Gastrocnemius medialis (tissue), 4 donors: ENCODE data around the gene ME3.

Experiments used
- POLR2A ChIP-seq, 2 donors: fragments of 450-650 bp; IDR thresholded peaks; one replicate each; pipeline ENCODE4 v1.6.1; 2017; ENCODE audit warnings: antibody characterized with exemption in 2 of 2, mild to moderate bottlenecking in 2 of 2, moderate library complexity in 2 of 2
- TF ChIP-seq, protein P1 (sequence below), 5 experiments: fragments of 450-650 bp in 3 of 5; fragments of 200-600 bp in 2 of 5; sonication (generic) in 2 of 5; IDR thresholded peaks in 4 of 5; conservative IDR thresholded peaks in 1 of 5; 1 replicate in 4 of 5; 2 replicates in 1 of 5; pipeline ENCODE4 v1.5.1; 2016 to 2019; ENCODE audit warnings: antibody characterized with exemption in 5 of 5, mild to moderate bottlenecking in 3 of 5, moderate library complexity in 3 of 5

- TF ChIP-seq, protein P1, sequence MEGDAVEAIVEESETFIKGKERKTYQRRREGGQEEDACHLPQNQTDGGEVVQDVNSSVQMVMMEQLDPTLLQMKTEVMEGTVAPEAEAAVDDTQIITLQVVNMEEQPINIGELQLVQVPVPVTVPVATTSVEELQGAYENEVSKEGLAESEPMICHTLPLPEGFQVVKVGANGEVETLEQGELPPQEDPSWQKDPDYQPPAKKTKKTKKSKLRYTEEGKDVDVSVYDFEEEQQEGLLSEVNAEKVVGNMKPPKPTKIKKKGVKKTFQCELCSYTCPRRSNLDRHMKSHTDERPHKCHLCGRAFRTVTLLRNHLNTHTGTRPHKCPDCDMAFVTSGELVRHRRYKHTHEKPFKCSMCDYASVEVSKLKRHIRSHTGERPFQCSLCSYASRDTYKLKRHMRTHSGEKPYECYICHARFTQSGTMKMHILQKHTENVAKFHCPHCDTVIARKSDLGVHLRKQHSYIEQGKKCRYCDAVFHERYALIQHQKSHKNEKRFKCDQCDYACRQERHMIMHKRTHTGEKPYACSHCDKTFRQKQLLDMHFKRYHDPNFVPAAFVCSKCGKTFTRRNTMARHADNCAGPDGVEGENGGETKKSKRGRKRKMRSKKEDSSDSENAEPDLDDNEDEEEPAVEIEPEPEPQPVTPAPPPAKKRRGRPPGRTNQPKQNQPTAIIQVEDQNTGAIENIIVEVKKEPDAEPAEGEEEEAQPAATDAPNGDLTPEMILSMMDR (IDR thresholded peaks at IDR 0.05 in 4 of 5, conservative IDR thresholded peaks at IDR 0.05 in 1 of 5) = no peak
- no peak for TF ChIP-seq POLR2A (IDR thresholded peaks at IDR 0.05)
These were observed 186.0 kb downstream of the ME3 start for GRCh38 chr11:86486261-86487030.
